Vagina (tissue), 2 donors: ENCODE measurements around the gene LTBP2.

Experiments
- POLR2AphosphoS5 ChIP-seq, 2 donors: sonication (generic); formaldehyde crosslinking; IDR thresholded peaks; one replicate each; pipeline ENCODE4 v1.9.0; 2017; ENCODE audit warnings: antibody characterized with exemption in 2 of 2, mild to moderate bottlenecking in 2 of 2, low read depth in 1 of 2; ENCODE audit not compliant: insufficient read depth in 1 of 2
- TF ChIP-seq, protein P1 (sequence below), 3 experiments: fragments of 450-650 bp in 2 of 3; fragments of 200-600 bp in 1 of 3; sonication (generic) in 1 of 3; IDR thresholded peaks; one replicate each; pipeline ENCODE4 v1.5.1; 2017 to 2019; ENCODE audit warnings: antibody characterized with exemption in 3 of 3, mild to moderate bottlenecking in 2 of 3, moderate library complexity in 2 of 3

DNA sequence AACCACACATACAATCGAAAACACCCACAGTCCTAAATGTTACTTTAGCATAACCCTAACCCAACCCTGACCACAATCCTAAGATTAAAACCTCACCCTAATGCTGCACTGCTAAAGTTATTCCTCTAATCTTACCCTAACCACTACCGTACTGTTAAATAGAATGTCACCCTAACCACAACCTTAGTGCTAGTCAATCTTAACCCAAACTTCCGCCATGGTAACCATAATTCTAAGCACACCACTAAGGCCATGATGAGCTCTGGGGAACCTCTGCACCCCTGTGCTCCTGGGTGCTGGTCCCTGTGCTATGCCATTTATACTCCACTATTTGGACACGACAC is 38.0 kb downstream of the LTBP2 start:
- TF ChIP-seq, protein P1, sequence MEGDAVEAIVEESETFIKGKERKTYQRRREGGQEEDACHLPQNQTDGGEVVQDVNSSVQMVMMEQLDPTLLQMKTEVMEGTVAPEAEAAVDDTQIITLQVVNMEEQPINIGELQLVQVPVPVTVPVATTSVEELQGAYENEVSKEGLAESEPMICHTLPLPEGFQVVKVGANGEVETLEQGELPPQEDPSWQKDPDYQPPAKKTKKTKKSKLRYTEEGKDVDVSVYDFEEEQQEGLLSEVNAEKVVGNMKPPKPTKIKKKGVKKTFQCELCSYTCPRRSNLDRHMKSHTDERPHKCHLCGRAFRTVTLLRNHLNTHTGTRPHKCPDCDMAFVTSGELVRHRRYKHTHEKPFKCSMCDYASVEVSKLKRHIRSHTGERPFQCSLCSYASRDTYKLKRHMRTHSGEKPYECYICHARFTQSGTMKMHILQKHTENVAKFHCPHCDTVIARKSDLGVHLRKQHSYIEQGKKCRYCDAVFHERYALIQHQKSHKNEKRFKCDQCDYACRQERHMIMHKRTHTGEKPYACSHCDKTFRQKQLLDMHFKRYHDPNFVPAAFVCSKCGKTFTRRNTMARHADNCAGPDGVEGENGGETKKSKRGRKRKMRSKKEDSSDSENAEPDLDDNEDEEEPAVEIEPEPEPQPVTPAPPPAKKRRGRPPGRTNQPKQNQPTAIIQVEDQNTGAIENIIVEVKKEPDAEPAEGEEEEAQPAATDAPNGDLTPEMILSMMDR (IDR thresholded peaks at IDR 0.05) = no peak
- no peak for TF ChIP-seq POLR2AphosphoS5 (IDR thresholded peaks at IDR 0.05; ENCODE audit: insufficient read depth in 1 of 2, low read depth in 1 of 2)
